Stimulated activated CD4-positive, alpha-beta T cell treated with anti-CD3 and anti-CD28 coated beads, Interleukin-15, amount 100 ng/mL, for 48 hours (primary cell): ENCODE measurements around the gene SEC14L5.
"Not testable (repeated sequence)": the region's sequence is repeated elsewhere in the genome, so short reads cannot be mapped to it uniquely, and the experiment has no call there.

Source experiments
- DNase-seq, 2 donors: peaks; one replicate each; pipeline ENCODE4 v3.0.0-alpha.2; 2020; ENCODE audit warnings: low read depth in 2 of 2

SEC14L5 gene

DNA sequence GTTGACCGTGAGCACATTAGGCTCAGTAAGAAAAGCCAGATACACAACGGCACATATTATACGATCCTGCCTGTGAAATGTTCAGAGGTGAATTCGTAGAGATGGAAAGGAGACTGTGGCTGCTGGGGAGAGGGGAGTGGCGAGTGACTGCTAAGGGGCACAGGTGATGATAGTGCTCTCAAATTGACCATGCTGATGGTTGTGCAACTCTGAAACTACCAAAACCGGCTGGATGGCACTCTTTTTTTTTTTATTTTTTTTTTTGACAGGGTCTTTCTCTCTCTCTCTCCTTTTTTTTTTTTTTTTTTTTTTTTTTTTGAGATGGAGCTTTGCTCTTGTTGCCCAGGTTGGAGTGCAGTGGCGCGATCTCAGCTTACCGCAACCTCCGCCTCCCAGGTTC, 8.1 kb upstream of the SEC14L5 start:
- DNase-seq, result no peak

DNA sequence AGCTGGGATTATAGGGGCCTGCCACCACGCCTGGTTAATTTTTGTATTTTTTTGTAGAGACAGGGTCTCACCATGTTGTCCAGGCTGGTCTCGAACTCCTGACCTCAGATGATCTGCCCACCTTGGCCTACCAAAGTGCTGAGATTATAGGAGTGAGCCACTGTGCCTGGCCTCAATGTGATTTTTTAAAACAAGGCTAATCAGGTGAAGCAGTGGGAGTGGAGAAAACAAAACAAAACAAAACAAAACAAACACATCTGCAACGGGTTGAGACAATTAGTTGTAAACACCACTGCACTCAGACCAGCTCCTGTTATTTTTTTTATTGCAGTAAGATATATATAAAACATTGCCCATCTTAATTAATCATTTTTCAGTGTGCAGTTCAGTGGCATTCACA, 6.5 kb upstream of the SEC14L5 start:
- not testable (repeated sequence) for DNase-seq

DNA sequence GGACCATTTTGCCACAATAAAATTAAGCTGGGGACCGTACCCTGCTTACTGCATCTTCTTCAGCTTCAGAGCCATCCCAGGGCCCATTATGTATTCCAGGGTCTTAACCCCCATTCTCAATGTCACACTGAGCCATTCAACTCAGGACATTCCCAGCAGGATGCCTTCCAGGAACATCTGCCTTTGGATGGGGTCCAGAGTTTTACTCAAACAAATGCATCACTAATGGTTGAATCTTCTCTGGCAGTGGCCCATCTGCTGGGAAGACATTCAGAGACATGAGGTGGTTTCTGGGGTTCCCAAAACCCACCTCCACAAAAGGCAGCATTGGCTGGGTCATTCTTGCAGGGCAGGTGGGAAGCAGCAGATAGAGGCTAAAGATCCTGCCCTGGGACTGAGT, 3.4 kb upstream of the SEC14L5 start:
- DNase-seq, result no peak

DNA sequence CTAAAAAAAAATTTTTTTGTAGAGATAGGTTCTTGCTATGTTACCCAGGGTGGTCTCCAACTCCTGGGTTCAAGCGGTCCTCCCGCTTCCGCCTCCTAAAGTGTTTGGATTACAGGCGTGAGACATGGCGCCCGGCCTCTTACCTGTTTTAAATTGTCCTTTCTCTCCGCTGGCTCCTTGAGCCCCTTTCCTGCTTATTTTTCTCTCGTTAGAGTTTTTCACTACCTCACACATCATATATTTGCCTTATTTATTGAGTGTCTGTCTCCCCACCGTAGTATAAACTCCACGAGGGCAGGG, 760 bp upstream of the SEC14L5 start:
- no peak for DNase-seq

DNA sequence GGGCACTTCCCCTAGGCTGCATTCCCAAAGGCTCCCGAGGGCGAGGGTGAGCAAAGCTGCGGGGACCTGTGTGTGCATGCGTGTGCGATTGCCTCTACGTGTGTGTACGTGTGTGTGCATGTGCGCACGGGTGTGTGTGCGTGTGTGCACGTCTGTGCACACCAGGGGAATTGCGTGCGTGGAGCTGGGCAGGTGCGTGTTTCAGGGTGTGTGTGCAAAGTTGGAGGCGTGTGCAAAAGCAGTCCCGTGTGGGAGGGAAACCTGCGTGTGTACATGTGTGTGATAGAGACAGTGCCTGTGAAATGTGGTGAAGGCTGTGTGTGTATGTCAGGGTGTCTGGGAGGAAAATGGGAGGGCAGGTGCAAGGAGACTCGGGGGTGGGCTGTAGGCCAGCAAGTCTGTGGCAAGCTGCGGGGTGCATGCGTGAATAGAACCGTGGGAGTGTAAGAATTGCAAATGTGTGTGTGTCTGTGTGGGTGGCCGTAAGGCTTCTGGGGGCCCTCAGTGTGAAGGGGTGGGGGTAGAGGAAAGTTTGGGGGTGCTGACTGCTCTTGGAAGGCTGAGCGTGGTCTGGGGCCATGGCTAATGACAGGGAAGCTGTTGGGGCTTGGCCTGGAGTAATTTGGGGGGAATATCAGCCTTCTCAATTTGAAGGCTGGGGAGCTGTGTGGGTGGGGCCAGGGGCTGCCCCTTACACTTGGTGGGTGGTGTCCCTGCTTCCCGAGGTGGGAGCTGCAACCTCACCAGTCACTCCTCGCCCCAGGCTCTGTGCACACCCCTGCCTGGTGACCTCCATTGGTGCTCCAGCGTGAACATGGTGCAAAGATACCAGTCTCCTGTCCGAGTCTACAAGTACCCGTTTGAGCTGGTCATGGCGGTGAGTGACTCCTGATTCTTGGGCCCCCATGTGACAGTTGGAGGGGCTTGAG, 644 bp downstream of the SEC14L5 start:
- no peak for DNase-seq

DNA sequence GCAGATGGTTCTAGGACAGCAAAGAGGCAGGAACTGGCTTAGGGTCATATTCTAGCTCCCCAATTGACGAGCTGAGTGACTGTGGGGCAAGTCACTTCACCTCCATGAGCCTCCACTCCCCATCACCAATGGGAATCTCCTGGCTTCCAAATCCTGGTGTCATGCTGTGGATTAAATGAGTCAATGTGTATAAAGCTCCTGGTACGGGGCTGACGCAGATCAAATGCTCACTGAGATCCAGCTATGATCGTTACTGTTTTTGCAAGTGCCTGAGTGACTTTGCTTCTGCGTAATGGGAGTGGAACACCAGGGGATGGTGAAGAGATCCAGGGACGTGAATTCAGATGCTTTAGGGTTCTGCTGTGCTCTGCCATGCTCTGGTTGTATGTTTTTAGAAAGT, 2.4 kb downstream of the SEC14L5 start:
- no peak for DNase-seq

DNA sequence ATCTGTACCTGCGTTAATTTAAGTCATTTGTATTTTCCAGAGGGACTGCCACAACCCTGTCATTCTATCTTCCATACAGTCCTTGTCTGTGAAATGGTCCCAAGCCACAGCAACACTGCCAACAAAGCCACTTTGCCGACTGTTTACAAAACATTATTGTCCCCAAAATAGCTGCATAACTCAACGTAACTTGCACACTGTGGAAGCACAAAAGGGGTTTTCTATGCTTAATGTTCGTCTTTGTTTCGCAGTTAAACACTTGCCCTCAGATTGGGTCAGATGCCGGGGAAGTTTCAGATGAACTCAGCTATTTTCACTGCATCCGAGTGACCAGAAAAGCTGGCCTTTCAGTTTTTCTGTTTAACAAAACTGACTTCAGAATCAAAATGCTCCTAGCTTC, 4.6 kb downstream of the SEC14L5 start:
- no peak for DNase-seq

DNA sequence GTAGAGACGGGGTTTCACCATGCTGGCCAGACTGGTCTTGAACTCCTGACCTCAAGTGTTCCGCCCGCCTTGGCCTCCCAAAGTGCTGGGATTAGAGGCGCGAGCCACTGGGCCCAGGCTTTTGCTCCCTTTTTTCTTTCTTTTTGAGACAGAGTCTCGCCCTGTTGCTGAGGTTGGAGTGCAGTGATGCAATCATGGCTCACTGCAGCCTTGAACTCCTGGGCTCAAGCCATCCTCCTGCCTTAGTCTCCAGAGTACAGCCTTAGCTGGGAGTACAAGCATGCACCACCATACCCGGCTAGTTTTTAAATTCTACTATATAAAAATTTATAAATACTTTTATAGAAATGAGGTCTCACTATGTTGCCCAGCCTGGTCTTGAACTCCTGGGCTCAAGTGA, 5.4 kb downstream of the SEC14L5 start:
- DNase-seq, result not testable (repeated sequence)

DNA sequence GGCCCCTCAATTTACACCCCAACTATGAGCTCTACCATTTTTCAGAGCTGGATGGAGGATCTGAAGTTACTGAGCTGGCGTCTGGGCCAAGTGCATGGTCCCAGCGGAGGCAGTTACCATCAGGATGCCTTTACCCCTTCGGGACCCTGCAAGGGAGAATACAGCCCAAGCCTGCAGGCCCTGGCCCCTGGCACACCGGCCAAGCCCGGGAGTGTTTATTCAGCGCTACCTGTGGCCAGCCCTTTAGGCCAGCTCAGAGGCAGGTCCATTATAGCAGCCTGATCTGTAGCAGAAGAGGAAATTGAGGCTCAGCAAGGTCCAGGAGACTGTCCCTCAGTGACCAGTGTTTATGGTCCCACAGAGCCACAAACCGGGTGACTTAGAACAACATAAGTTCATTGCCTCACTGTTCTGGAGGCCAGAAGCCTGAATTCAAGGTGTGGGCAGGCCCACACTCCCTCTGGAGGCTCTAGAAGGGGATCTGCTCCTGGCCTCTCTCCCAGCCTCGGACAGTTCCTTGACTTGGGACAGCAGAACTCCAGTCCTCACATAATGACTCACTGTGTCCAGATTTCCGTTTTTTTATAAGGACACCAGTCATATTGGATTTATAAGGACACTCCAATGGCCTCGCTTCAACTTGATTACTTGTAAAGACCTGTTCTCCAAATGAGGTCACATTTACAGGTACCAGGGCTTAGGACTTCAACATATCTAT, 8.8 kb downstream of the SEC14L5 start:
- DNase-seq, result no peak

DNA sequence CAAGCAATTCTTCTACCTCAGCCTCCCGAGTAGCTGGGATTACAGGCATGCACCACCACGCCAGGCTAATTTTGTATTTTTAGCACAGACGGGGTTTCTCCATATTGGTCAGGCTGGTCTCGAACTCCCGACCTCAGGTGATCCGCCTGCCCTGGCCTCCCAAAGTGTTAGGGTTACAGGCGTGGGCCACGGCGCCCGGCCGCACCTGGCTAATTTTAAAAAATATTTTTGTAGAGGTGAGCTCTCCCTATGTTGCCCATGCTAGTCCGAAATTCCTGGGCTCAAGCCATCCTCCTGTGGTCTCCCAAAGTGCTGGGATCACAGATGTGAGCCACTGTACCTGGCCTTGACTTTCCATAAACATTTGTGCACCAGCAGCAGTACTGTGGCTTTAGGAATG, 10.1 kb downstream of the SEC14L5 start:
- DNase-seq, result not testable (repeated sequence)

DNA sequence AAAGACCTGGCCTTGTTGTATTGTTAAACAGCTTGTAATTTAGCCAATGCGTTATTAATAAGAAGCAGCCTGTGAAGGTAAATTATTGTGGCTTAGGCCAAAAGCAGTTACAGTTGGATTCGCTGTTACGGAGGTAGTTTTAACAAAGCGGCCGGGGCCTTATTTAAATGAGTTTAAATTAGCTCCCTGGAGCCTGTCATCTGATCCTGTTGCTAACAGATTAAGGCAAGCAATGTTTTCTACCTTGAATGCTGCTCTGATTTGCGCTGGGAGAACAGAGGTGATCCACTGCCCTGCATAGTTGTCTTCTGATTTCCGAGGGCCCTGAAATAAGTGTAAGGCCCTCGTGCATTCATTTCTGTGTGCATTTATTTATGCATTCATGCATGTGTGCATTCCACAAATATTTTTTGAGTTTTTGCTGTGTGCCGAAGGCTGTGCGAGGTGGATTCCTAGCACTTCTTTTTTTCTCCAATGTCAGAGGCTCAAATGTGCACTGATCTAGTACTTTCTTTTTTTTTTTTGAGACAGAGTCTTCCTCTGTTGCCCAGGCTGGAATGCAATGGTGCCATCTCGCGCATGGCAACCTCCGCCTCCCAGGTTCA, 10.9 kb downstream of the SEC14L5 start:
- DNase-seq, result no peak

DNA sequence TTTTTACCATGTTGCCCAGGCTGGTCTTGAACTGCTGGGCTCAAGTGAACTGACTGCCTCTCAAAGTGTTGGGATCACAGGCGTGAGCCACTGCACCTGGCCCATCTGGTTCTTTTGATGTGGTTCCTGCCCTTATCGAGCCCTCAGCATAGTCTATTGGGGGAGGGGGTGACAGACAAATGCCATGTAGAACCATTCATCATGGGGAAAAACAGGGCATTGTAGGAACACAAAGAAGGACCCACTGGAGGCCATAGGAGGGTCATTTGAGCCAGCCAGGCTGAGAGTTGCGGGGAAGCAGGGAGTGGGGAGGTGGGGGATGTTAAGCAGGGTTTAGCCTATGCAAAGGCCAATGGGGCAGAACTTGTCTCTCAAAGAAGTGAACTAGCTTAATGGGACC, 11.9 kb downstream of the SEC14L5 start:
- DNase-seq, result no peak

DNA sequence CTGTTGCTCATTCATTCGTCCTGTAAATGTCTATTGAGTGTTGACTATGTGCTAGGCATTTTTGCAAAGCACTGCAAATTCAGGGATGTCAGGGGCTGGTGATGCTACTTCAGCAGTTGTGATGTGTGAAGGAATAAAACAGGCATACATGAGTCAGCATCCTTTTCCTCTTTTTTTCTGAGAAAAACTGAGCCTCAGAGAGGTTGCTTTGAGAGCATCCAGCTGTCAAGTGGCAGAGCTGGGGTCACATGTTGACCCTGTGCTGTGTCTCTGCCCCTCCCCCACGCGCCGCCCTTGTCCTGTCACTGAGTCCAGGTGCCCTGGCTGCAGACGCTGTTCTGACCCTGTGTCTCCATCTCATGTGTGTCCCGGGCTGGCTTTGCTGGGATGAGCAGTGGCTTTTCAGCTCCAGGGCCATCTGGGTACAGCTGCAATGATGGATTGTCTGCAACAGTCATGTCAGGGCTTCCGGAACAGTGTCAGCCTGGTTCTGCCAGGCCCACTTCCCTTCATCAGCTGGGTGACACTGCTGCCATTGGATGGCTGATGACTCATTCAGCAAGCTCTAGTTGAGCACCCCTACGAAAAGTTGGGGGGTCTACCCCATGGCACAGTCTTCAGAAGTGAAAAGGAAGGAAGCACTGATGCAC, 14.9 kb downstream of the SEC14L5 start:
- no peak for DNase-seq

DNA sequence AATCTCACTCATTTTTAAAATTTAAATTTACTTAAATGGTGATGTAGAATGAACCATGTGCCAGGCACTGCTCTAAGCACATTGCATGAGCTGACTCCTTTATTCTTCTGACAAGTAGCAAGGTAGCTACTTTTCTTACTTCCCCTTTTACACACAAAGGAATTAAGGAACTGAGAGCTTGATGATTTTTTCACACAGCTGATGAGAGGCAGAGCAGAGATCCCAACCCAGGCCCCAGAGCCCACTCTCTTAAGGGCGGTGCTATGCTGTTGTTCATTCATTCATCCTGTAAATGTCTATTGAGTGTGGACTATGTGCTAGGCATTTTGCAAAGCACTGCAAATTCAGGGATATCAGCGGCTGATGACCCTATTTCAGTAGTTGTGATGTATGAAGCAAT, 17.9 kb downstream of the SEC14L5 start:
- DNase-seq, result no peak

DNA sequence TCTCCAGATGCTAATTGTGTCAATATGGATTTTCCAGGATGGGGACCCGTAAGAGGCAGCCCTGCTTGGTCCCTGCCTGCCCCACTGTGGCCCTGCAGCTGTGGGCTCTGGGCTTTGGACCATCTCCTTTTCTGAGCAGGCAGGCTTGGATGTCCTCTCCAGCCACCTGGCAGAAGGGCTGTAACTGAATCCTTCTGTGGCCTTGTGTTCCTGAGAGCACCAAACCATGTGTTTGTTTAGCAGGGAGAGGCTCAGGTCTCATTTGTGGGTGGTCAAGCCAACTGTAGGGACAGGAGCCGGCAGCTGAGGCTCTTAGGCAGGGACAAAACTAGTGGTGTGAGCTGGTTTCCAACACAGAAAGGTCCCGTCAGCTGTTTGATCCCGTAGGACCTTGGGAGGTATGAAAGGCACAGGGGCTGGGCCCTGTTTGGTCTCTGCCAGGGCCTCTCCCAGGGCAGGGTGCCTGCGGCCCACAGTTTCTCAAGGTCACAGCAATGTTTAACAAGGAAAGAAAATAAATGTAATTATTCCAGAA, 18.5 kb downstream of the SEC14L5 start:
- no peak for DNase-seq

DNA sequence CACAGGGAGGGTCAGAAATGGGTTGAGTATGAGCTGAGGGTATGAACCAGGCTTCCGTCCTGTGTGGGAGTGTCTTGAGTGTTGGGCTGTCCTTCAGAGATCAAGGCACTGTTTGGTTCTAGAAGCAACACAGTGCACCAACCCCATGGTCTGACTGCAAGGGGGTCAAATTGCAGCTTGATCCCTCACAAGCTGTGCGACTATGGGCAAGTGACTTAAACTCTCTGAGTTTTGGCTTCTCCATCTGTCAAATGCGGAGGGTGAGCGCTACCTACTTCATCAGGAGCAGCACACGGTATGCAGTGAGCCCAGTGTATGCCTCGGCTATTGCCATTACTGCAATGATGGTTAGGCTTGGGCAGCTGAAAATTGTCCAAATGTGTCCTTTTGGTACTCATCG, 21.0 kb downstream of the SEC14L5 start:
- no peak for DNase-seq

DNA sequence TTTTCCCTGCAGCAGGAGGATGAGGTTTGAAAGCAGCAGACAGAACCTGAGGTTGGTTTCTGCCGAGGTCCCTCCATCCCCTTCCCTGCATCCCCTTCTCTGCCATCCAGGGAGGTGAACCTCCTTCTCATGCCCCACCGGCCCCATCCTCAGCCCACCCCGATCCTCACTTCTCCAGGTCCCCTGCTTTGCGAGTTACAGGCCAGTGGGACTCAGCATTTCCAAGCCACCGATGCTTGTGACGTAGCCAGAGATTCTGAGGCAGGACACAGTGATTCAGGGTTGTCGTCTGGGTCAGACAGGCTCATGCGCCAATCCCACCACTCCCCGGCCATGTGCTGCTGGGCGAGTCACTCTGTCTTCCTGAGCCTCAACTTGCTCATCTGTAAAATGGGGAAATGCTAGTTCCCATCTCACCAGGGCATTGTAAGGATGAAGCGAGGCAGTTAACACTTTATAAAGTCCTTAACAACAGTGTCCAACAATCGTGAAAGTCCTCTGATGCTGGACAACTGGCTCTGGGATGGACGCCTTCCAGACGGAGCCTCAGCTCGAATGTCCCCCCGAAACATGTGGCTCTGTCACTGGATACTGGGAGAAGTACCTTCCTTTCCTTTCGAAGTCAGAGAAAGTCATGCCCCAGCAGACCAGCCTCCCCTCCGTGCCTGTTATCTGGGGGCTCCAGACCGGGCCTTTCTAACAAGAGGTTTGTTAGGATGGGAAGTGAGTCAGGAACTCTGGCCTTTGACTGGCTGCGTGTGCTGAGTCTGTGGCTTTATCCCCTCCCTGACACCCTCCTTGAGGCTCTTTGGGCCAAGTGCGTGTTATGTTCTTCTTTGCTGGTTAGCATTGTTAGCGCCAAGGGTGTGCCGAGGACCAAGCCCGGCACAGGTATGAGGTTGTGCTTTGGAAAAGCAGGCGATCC, 21.9 kb downstream of the SEC14L5 start:
- no peak for DNase-seq

DNA sequence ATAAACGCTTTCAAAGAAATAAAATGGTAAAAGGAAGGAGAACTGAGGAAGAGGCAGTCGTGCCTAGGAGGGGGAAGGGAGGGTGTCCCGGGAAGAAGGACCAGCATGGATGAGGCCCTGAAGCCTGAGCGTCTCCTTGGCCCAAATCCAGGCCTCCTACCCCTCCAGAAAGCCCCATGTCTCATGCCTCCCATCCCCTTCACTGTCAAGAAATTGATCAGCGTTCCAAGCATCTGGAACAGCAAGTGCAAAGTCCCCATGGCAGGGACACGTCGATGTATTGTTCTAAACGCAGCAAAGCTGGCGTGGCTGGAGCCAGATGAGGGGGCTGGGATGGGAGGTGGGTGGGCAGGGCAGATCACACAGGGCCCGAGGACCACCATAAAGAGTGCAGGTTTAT, 22.6 kb downstream of the SEC14L5 start:
- no peak for DNase-seq

DNA sequence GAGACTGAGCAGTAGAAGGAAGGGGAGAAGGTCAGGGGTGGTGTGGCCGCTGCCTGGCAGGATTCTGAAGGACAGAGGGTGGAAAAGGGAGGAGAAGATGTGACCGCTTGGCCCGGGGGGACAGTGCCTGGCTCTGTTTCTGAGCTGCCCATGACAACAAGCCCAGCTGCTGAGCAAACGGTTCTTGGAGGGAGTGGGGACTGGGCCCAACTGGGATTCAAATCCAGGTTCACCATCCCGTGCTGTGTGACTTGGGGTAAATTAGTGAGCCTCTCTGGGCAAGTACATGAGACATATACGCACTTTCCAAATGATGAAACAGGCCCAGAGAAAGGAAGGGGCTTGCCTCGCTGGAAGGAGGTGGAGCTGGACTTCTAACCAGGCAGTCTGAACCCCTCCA, 23.3 kb downstream of the SEC14L5 start:
- no peak for DNase-seq

DNA sequence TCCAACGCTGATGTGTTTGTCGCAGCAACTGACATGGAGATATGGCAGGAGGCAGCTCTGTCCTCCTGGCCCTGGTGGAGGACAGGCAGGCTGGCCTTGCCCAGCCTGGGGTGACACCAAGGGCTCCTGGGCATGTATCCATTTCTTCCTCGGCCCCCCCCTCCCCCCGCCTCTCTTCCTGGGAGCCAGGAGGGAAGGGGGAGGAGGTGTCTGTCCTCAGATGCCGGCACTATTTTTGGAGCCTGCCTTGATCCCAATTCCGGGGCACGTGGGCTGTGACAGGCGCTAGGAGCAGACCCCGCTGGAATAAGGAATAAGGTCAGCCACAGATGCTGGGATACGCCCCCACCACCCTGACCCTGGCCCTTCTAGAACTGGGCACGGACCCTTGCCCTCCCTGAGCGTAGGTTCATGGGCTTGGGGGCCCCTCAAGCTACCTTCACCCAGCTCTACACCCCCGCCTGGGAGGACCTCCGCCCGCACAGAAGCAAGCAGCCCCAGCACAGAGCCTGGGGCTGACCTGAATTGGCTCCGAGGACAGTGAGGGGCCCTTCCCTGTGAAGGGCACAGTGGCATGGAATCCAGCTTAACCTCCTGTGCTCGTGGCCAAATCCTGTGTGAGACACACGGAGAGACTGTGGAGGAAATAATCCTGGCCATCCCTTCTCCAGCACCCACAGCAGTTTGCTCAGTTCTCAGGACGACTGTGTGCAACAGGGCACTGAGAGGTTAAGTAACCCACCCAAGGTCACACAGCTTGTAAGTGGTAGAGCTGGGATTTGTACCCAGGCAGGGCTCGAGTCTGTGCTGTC, 24.1 kb downstream of the SEC14L5 start:
- no peak for DNase-seq
